Activated naive CD4-positive, alpha-beta T cell (primary cell): Measurements from ENCODE around the gene CACNA2D3.

ENCODE experiments used
- DNase-seq, 4 experiments: peaks; one replicate each; lab custom pipeline; 2025; lab: John Stamatoyannopoulos, UW

CACNA2D3 gene

DNA sequence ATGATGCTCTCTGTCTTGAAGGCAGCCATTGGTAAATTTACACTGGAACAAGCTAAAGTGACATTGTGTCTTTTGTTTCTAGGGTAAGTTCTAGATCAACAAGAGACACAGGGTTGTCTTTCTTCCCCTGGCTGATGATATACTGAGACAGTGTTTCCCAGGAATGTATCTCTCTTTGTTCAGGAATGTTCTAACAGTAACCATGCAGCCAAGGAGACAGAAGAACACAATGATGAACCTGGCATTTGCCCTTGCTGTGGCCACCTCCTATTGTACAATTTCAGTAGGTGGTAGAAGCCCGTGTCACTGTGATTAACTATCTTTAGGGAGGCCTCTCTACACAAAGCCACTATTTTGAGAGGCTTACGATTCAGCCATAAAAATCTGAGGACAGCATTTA, 674.8 kb downstream of the CACNA2D3 start:
- no peak for DNase-seq

- DNase-seq, result no peak
These were observed 678.1 kb downstream of the CACNA2D3 start for GRCh38 chr3:54800478-54800877.

DNA sequence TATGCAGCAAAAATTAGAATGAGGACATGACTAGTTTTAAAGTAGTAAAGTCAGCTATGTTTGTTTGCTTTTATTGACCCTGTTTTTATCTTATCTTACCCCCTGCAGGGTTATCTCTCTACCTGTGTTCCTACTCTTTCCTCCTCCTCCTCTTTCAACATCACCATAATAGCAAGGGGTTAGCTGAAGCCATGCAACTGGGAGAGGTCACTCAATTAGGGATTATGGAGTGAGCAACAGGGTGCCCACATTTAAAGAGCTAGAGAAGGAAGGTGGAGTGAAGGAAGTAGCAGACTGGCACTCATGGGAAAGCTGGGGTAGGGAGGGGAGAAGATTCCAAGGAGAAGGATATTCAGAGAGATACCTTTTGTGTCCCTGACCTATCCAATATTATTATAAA, 679.6 kb downstream of the CACNA2D3 start:
- DNase-seq, result no peak

GRCh38 chr3:54810401-54810800, 688.0 kb downstream of the CACNA2D3 start:
- DNase-seq, result no peak

DNA sequence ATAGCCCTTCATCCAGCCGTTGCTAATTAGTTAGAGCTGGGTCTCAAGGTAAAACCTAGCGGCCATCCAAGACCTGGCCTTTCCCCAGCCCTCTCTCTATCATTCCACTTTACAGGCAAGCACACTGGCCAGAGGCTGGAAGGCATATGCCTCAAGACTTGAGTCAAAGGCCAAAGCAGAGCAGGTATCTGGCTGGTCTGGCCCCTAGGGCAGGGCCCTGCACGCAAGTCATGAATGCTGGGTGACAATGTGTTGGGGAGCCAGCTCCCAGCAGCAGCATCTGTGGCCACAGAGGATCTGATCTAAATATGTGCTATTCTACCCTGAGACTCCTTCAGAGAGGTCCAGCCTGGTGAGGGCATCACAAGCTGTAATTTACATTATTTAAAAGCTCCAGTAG, 691.9 kb downstream of the CACNA2D3 start:
- DNase-seq, result no peak

DNA sequence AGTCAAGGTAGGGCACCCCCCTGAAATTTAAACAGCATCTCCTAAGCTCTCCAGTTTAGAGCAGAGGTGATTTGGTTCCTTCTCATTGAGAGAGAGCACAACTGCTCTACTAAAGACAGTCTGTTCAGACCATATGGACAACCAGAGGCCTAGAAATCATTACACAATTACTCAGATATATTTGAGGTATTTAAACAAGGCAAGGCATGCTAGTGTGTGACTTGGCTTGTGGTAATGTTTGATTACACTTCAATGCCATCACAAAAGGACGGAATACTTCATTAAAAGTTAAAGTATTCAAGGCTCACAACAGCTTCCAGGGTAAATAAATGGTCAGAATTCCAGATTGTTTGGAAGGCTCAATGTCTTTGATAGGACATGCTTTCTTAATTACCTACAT, 695.3 kb downstream of the CACNA2D3 start:
- no peak for DNase-seq

DNA sequence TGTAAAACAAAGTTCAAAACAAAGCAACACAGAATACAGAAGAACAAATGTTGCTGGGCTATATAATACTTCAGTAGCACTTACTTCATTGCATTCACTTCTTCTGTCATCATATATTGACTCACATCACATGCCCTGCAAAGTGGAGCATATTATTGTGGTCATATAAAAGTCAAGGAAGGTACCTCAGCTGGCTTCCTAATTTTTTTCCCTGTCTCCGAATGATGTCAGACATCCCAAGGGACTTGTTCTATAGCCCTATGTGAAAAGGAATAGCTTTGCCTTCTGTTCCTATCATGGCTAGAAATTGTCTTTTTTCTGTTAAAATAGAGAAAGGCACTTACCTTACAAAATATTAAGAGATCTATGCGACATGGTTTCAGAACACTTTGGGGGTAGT, 696.1 kb downstream of the CACNA2D3 start:
- DNase-seq, result no peak

DNA sequence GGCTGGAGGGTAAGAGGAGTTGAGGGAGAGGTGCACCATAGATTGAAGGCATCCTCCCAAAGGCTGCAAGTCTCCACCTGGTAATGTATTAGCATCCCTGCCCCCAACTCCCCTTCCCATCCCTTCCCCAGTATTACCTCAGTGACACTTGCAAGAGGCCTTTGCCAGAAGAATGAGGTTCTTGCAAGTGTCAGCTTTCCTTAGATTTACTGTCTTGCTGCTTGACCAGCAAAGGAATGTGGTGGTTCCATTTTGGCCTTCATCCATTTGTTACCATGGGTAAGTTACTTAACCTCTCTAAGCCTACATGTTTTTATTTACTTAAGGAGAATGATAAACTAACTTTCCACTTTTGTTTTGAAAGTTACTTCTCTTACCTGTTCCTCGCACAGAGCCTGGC, 696.6 kb downstream of the CACNA2D3 start:
- DNase-seq, result no peak

- no peak for DNase-seq
These were observed 697.6 kb downstream of the CACNA2D3 start for GRCh38 chr3:54819946-54820345.

DNA sequence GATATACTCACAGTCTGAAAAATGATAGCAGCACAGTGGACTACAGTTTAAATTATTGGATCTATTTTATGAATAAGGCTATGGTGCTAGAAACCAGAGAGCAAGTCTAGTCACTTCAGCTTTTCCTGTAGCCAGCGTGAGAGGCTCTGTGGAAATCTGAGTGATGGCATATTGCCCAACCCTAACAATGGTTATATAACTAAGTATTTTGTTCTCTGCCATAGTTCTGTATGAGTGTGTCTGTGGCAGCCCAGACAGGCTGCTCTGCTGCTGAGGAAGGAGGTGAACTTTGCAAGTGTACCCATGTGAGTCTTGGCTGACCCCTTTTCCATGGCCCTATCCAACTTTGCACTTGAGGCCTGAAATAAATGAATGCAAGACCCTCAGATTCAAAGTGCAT, 699.9 kb downstream of the CACNA2D3 start:
- no peak for DNase-seq

DNA sequence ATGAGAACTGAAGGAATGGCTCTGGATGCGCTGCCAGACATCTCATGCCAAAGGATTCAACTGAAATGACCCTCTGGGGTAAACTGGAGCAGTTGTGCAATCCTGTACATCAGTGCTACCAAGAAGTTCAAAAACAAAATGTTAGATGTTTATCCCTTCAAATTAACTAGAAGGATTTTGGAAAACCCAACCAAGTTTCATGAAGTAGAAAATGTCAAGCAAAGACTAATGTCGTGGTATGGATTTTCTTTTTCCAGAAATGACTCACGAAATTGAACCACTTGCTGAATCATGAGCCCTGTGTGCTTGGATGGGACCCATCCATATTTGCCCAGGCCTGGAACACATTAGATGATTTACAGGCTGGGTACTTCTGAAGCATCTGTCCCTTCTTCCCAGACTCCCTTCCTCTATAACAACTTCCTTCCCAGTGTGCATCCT, 703.9 kb downstream of the CACNA2D3 start:
- DNase-seq, result no peak

DNA sequence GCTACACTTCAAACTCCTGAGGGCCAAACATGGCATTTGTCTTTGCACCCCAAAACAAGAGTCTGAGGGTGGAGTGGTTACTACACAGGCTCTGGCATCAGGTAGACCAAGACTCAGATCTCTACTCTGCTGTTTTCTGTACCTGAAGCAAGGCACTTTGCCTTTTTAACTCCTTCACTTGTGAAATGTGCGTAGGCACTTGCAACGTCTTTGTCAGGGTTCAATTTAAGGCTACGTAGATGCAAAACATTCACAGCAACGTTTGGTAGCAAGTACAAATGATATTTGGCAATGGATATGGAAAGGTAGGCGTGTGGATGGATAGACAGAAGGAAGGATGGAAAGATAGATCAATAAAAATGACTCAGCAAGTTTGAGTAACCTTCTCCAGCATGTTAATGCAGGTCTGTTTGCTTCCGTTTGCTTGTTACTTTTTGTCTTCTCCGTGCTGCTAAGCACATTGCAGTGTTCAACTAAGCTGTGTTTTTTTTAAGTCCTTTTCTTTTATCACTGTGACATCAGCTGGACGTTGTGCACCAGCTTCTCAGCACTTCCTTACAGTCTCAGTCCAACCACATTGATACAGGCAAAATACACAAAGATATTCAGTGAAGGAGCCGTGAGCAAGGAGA, 704.8 kb downstream of the CACNA2D3 start:
- no peak for DNase-seq

- DNase-seq, result no peak
These were observed 705.4 kb downstream of the CACNA2D3 start for GRCh38 chr3:54827776-54828175.

- DNase-seq, result no peak
These were observed 708.3 kb downstream of the CACNA2D3 start for GRCh38 chr3:54830658-54831057.

GRCh38 chr3:54831112-54831511, 708.8 kb downstream of the CACNA2D3 start:
- DNase-seq, result no peak

DNA sequence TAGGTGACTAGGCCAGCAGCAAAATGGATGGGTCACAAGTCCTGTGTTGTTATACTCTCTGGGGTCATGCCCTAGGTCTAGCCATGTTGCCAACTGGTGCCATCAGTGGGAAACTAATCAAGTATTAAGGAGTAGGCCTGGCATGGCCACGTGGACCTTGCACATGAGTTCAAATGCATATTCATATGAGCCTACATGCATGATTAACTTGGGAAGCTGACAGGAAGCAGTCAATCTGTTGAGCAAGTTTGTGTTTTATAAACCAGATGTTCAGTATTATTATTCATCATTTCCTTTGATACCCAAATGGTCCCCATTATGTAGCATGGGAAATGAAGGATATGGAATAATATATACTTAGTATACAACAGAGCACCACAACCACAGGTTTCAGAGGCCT, 710.5 kb downstream of the CACNA2D3 start:
- no peak for DNase-seq

GRCh38 chr3:54835701-54836100, 713.3 kb downstream of the CACNA2D3 start:
- no peak for DNase-seq

- DNase-seq, result no peak
These were observed 714.5 kb downstream of the CACNA2D3 start for GRCh38 chr3:54836871-54837270.

GRCh38 chr3:54837964-54838363, 715.6 kb downstream of the CACNA2D3 start:
- DNase-seq, result no peak

- no peak for DNase-seq
These were observed 719.1 kb downstream of the CACNA2D3 start for GRCh38 chr3:54841471-54841870.

DNA sequence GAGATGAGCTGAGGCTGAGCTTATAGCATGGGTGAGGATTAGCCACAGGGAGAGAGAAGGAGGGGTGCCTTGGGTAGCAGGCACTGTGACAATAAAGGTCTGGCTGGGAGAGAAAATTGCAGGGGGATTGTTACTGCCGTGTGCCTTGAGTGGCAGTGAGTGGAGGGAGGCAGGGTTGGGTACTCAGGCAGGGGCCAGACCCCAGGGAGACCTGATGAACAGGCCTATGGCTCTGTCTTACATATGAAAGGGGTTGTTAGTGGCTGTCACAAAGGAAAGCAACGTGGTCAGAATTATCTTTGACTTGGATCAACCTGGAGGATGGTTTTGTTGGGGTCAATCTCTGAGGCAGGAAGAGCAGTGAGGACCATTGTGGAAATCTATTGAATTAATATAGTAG, 721.0 kb downstream of the CACNA2D3 start:
- no peak for DNase-seq

GRCh38 chr3:54844211-54844610, 721.9 kb downstream of the CACNA2D3 start:
- no peak for DNase-seq

DNA sequence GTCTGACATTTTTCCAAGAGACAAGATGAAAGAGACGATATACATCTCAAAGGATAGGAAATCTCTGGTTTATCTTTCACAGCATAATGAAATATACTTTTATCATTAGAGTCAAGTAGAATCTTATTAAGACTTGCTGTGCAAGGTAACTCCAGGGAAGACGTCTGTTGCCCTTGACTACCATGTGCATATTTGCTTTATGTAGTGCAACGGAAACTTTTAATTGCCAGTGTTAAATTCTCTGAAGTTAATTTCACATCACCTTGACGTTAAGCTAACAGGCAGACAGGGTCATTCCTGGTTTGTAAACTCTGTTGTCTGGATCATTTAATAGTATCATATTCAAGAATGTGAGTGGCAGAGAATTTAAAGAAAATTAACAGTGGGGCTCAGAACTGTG, 722.7 kb downstream of the CACNA2D3 start:
- no peak for DNase-seq

- no peak for DNase-seq
These were observed 723.2 kb downstream of the CACNA2D3 start for GRCh38 chr3:54845551-54845950.

DNA sequence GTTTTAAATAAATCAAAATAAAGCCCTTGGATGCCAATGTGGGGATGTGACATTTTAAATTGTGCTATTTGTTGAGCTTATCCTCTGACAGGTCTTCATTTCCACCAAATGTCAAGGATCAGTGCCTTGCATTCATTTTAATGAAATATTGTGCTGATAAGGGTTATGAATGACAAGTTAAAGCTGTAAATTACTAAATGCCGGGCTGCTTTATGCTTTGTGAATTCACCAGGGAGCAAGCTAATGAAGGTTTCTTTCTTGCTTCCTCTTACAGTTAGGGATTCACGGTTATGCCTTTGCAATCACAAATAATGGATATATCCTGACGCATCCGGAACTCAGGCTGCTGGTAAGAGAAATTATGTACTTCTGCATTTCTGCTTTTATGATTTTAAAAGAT, 723.8 kb downstream of the CACNA2D3 start:
- no peak for DNase-seq
